ENCODE measurements around the gene COP1.
A peak's percentile ranks its signal among the peaks of the same experiment; 100 is the strongest.

COP1 gene

DNA sequence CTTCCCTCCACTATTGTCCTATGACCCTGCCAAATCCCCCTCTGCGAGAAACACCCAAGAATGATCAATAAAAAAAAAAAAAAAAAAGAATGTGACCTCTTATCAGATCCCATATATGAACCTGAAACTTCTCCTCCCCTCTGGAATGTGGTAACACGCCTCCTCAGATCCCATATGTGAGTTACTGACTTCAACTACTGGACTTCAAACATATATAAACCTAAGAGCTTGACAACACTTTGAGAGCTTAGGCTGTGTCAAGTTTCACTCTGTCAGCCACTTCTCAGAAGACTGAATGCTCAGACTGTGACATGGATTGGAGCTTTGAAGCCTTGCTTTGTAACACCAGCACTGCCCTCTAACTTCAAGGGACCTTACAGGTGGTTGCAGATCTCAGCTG lies 148.4 kb downstream of the COP1 start:
- TF ChIP-seq, protein P1, sequence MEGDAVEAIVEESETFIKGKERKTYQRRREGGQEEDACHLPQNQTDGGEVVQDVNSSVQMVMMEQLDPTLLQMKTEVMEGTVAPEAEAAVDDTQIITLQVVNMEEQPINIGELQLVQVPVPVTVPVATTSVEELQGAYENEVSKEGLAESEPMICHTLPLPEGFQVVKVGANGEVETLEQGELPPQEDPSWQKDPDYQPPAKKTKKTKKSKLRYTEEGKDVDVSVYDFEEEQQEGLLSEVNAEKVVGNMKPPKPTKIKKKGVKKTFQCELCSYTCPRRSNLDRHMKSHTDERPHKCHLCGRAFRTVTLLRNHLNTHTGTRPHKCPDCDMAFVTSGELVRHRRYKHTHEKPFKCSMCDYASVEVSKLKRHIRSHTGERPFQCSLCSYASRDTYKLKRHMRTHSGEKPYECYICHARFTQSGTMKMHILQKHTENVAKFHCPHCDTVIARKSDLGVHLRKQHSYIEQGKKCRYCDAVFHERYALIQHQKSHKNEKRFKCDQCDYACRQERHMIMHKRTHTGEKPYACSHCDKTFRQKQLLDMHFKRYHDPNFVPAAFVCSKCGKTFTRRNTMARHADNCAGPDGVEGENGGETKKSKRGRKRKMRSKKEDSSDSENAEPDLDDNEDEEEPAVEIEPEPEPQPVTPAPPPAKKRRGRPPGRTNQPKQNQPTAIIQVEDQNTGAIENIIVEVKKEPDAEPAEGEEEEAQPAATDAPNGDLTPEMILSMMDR (conservative IDR thresholded peaks at IDR 0.05; ENCODE audit: control insufficient read depth, insufficient read depth, low read depth, low read length), result no peak
- DNase-seq (ENCODE audit: low read depth), result no peak
- H3K4me3 ChIP-seq (ENCODE audit: control insufficient read depth, low read depth, low read length), result no peak overlapping the region

DNA sequence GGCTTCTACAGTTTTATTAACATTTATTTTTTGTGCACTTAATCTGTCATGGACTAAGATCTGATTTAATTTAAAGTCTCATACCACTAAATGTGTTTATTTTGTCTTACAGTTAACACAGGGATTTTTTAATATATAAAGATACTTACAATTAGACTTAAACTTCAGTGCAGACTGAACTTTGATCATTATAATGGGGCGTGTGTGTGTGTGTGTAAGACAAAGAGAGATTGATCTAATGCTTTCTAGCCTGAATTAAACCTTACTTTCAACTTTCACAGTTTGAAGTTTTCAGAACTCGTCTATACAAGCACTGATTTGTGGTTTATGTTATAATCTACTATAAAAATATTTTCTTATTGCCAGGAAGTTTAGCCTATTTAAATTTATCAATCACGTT lies 150.8 kb downstream of the COP1 start:
- TF ChIP-seq, protein P1 (conservative IDR thresholded peaks at IDR 0.05; ENCODE audit: control insufficient read depth, insufficient read depth, low read depth, low read length), result no peak
- DNase-seq (ENCODE audit: low read depth), result no peak
- no peak overlapping the region for H3K4me3 ChIP-seq (ENCODE audit: control insufficient read depth, low read depth, low read length)

DNA sequence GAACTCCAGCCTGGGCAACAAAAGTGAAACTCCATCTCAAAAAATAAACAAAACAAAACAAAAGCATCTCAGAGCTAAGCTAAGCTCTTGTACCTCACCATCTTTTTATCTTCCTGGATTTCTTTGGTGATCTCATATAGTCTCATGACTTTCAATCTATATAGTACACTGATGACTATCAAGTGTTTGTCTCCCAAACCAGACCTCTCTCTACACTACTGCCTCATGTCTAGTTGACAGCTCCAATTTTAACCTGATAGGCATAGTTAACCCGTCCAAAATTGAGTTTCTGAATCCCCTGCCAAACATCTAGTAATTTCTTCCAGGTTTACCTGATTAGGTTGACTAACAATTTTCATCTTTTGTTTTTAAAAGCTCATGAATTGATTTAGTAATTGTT lies 151.7 kb downstream of the COP1 start:
- no peak for DNase-seq (ENCODE audit: low read depth)
- no peak overlapping the region for H3K4me3 ChIP-seq (ENCODE audit: control insufficient read depth, low read depth, low read length)
- TF ChIP-seq, protein P1 (conservative IDR thresholded peaks at IDR 0.05; ENCODE audit: control insufficient read depth, insufficient read depth, low read depth, low read length), result no peak

DNA sequence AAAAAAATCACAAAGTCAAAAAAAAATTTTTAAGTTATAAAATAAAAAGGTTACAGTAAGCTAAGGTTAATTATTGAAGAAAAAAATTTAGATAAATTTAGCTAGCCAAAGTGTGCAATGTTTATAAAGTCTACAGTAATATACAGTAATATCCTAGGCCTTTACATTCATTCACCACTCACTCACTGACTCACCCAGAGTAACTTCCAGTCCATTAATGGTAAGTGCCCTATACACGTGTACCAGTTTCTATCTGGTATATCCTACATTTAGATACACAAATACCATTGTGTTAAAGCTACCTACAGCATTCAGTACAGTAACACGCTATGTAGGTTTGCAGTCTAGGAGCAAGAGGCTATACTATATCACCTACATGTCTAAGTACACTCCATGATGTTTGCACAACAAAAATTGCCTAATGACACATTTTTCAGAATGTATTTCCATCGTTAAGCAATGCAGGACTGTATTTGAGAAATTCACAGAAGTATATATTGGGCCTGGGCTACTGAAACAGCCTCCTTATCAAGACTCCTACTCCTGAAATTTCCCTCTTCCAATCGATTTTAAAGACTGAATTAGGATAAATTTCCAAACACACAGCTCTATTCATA lies 155.1 kb downstream of the COP1 start:
- TF ChIP-seq, protein P1 (conservative IDR thresholded peaks at IDR 0.05; ENCODE audit: control insufficient read depth, insufficient read depth, low read depth, low read length), result no peak
- DNase-seq (ENCODE audit: low read depth), result peak; percentile 10
- no peak overlapping the region for H3K4me3 ChIP-seq (ENCODE audit: control insufficient read depth, low read depth, low read length)

DNA sequence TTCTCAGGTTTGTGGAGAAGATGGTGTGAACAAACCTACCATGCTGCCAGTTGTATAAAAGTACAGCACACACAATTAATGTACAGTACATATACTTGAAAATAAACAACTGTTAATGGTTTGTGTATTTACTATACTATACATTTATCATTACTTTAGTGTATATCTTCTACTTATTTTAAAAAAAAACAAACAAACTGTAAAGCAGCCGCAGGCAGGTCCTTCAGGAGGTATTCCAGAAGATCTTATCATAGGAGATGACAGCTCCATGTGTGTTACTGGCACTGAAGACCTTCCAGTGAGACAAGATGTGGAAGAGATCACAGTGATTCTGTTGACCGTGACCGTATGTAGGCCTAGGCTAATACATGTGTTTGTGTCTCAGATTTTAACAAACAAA lies 155.7 kb downstream of the COP1 start:
- DNase-seq (ENCODE audit: low read depth), result no peak
- TF ChIP-seq, protein P1 (conservative IDR thresholded peaks at IDR 0.05; ENCODE audit: control insufficient read depth, insufficient read depth, low read depth, low read length), result no peak
- H3K4me3 ChIP-seq (ENCODE audit: control insufficient read depth, low read depth, low read length), result no peak overlapping the region

DNA sequence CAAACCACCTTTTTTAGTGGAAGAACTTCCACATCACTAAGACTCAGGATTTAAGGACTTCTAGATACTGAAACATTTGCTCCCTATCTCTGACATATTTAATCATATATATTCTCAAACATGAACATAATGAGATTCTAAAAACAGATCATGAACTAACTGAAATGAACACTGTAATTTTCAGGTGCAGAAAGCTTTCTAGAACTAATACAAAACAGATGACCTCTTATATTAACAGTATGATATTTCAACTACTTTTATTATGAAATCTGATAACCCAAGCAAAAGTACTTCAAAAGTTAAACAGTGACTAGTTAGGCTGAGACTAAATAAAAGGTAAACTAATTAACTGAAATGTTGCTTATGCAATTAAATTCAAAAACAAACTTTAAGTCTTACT lies 157.5 kb downstream of the COP1 start:
- no peak for DNase-seq (ENCODE audit: low read depth)
- no peak overlapping the region for H3K4me3 ChIP-seq (ENCODE audit: control insufficient read depth, low read depth, low read length)
- TF ChIP-seq, protein P1 (conservative IDR thresholded peaks at IDR 0.05; ENCODE audit: control insufficient read depth, insufficient read depth, low read depth, low read length), result no peak

DNA sequence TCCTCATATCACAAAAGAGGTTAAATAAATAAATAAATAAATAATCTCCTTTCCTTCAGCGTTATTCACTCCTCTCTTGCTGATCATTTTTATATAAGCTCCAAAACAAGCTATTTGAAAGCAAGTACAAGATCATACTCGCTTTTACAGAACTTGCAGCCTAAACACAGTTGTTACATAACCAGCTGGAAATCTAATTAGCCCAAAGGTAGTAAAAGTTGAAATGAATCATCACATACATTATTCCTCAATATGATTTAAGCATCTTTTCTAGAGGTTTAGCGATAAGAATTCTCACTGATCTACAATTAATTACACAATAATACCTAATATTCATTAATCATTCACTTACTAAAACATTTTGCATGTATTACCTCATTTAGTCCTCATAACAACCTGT lies 160.2 kb downstream of the COP1 start:
- no peak for DNase-seq (ENCODE audit: low read depth)

More for the DNA sequence above, 160.2 kb downstream of the COP1 start:
- H3K4me3 ChIP-seq (ENCODE audit: control insufficient read depth, low read depth, low read length), result no peak overlapping the region
- TF ChIP-seq, protein P1 (conservative IDR thresholded peaks at IDR 0.05; ENCODE audit: control insufficient read depth, insufficient read depth, low read depth, low read length), result no peak
